ENCODE results near the gene MYH16. TPM values are rescaled to one million over a fixed set of nuclear protein-coding genes. Genes with fewer than 3 reads are reported as not detected.

The MYH16 gene
- total and polyA plus RNA-seq, 9 of the 15 experiments (the other 6 are each of a cell fraction or from before 2014, with no cell fraction given): 0.09 TPM; not detected in 8

GRCh38 chr7:99290980-99291607 is 18.5 kb downstream of the MYH16 start (continued):
- no peak for TF ChIP-seq AFF1 (IDR thresholded peaks at IDR 0.05; ENCODE audit: low read depth in 1 of 2, partially characterized antibody in 2 of 2)

GRCh38 chr7:99292127-99292526 is 19.5 kb downstream of the MYH16 start:
- Histone ChIP-seq H3K27me3 (ENCODE audit: control insufficient read depth in 2 of 2, insufficient read depth in 2 of 2, low read length in 2 of 2) (peaks cover 18 to 29% of the 10 kb centered on the region in 2 experiments), H3K4me1 (replicated peaks in 1 of 2; ENCODE audit: control insufficient read depth in 2 of 2, insufficient read depth in 2 of 2, low read length in 2 of 2) (peaks cover 0 to 7% of the 10 kb centered on the region in 2 experiments; a peak in 2 of 5 replicates), H3K36me3 (ENCODE audit: control insufficient read depth, insufficient read depth, low read length) (no peaks in the 10 kb centered on the region), H3K4me3 (no peak overlapping the region), H3K79me2 (ENCODE audit: control insufficient read depth, insufficient read depth, low read length) (no peaks in the 10 kb centered on the region), H3K9ac (ENCODE audit: insufficient read depth in 1 of 2, low read depth in 2 of 2, low read length in 2 of 2) (peak overlapping the region in 1 of 2 experiments; percentile 79; a peak in 2 of 4 replicates), H3K9me1 (ENCODE audit: control insufficient read depth, insufficient read depth, low read length) (no peaks in the 10 kb centered on the region), H3K27ac (ENCODE audit: extremely low read depth, low read depth, low read length) (no peak overlapping the region), H3K9me3 (replicated peaks; ENCODE audit: control insufficient read depth, insufficient read depth, low read depth, low read length) (no peaks in the 10 kb centered on the region), H3K4me2 (ENCODE audit: insufficient read depth, low read length) (no peak overlapping the region), H2AFZ (ENCODE audit: low read depth, low read length) (no peak overlapping the region), H4K20me1 (replicated peaks; ENCODE audit: control insufficient read depth, insufficient read depth, low read length) (0 out of 2 replicates have a peak, but pooled peaks cover 4% of the 10 kb centered on the region)
- POLR2A ChIA-PET: interaction anchor here (0.6 to 1.6 kb wide), 4 partner anchors 9 to 354 kb away, joined by 3 to 8 read pairs (median 6); no protein-coding TSS in a partner anchor
- DNase-seq (ENCODE audit: extremely low read depth in 1 of 4, low spot score in 3 of 4): no peak
- WGBS (ENCODE audit: insufficient coverage, low coverage, missing lambda C conversion rate): 37% methylated on average over 14 of the region's 14 CpGs
- BruUV-seq (replicated peaks): no TSS peak
- no peak for FAIRE-seq
- intact Hi-C loops (cut with micrococcal nuclease) (no loop called here), in situ Hi-C loops (cut with MboI) (no loop called here)
- peak; percentile 24; the same call in 2 of the 3 replicates for ATAC-seq
- CTCF ChIA-PET (ENCODE audit: low intra/inter-chr PET ratio): interaction anchor here (0.6 kb wide), 1 partner anchor 73 kb away, joined by 4 read pairs; no protein-coding TSS in a partner anchor
- TF ChIP-seq, protein P1, sequence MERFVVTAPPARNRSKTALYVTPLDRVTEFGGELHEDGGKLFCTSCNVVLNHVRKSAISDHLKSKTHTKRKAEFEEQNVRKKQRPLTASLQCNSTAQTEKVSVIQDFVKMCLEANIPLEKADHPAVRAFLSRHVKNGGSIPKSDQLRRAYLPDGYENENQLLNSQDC (CRISPR knock-in tag; IDR thresholded peaks at IDR 0.05): no peak
- no peak for TF ChIP-seq CBX3 (IDR thresholded peaks at IDR 0.05; ENCODE audit: borderline replicate concordance in 1 of 2, low read length in 2 of 2)
- TF ChIP-seq RFX1 (IDR thresholded peaks at IDR 0.05): no peak
- TF ChIP-seq ZBTB33 (CRISPR knock-in tag; IDR thresholded peaks at IDR 0.05): no peak
- no peak for TF ChIP-seq MTF1 (CRISPR knock-in tag; IDR thresholded peaks at IDR 0.05; ENCODE audit: borderline replicate concordance)
- no peak for TF ChIP-seq TGIF2 (CRISPR knock-in tag; IDR thresholded peaks at IDR 0.05)
- no peak for TF ChIP-seq ZNF212 (CRISPR knock-in tag; IDR thresholded peaks at IDR 0.05)
- TF ChIP-seq FOXA3 (CRISPR knock-in tag; conservative IDR thresholded peaks at IDR 0.05 in 1 of 2, IDR thresholded peaks at IDR 0.05 in 1 of 2): no peak
- no peak for TF ChIP-seq UBTF (IDR thresholded peaks at IDR 0.05; ENCODE audit: borderline replicate concordance in 1 of 2, low read depth in 2 of 2, low read length in 2 of 2)

Data from K562 (cell line).